Measurements from ENCODE around the gene CFAP46. TPM values are rescaled to one million over a fixed set of nuclear protein-coding genes. Genes with fewer than 3 reads are reported as not detected.

CFAP46 gene
- total RNA-seq, 1 donor from 2014 or later: 5.2 TPM

GRCh38 chr10:132918617-132919373 is 23.6 kb downstream of the CFAP46 start:
- H3K36me3 Mint-ChIP-seq (ENCODE audit: unreplicated experiment): no peaks in the 10 kb centered on the region
- peaks cover 3% of the 10 kb centered on the region for H3K27me3 Mint-ChIP-seq (ENCODE audit: unreplicated experiment)
- H3K4me3 Mint-ChIP-seq (ENCODE audit: unreplicated experiment): no peak overlapping the region
- no peaks in the 10 kb centered on the region for H3K4me1 Mint-ChIP-seq (ENCODE audit: low read depth, unreplicated experiment)
- no peak overlapping the region for H3K27ac Mint-ChIP-seq (ENCODE audit: unreplicated experiment)
- DNase-seq: no peak
- H3K9me3 Mint-ChIP-seq (ENCODE audit: unreplicated experiment): peaks cover 2% of the 10 kb centered on the region
- TF ChIP-seq CTCF (IDR thresholded peaks at IDR 0.05; ENCODE audit: partially characterized antibody, unreplicated experiment): no peak

GRCh38 chr10:132918264-132918616 is 24.1 kb downstream of the CFAP46 start:
- peaks cover 3% of the 10 kb centered on the region for H3K27me3 Mint-ChIP-seq (ENCODE audit: unreplicated experiment)
- no peak overlapping the region for H3K4me3 Mint-ChIP-seq (ENCODE audit: unreplicated experiment)
- no peak overlapping the region for H3K27ac Mint-ChIP-seq (ENCODE audit: unreplicated experiment)
- H3K36me3 Mint-ChIP-seq (ENCODE audit: unreplicated experiment): no peaks in the 10 kb centered on the region
- TF ChIP-seq CTCF (IDR thresholded peaks at IDR 0.05; ENCODE audit: partially characterized antibody, unreplicated experiment): no peak
- H3K4me1 Mint-ChIP-seq (ENCODE audit: low read depth, unreplicated experiment): no peaks in the 10 kb centered on the region
- H3K9me3 Mint-ChIP-seq (ENCODE audit: unreplicated experiment): no peaks in the 10 kb centered on the region
- DNase-seq: no peak

GRCh38 chr10:132916956-132917666 is 25.3 kb downstream of the CFAP46 start:
- DNase-seq: no peak
- no peak for TF ChIP-seq CTCF (IDR thresholded peaks at IDR 0.05; ENCODE audit: partially characterized antibody, unreplicated experiment)
- Mint-ChIP-seq H3K27me3 (ENCODE audit: unreplicated experiment) (peaks cover 3% of the 10 kb centered on the region), H3K9me3 (ENCODE audit: unreplicated experiment) (no peaks in the 10 kb centered on the region), H3K36me3 (ENCODE audit: unreplicated experiment) (no peaks in the 10 kb centered on the region), H3K27ac (ENCODE audit: unreplicated experiment) (no peak overlapping the region), H3K4me3 (ENCODE audit: unreplicated experiment) (no peak overlapping the region), H3K4me1 (ENCODE audit: low read depth, unreplicated experiment) (peaks cover 2% of the 10 kb centered on the region)

- H3K9me3 Mint-ChIP-seq (ENCODE audit: unreplicated experiment): no peaks in the 10 kb centered on the region
- no peak overlapping the region for H3K4me3 Mint-ChIP-seq (ENCODE audit: unreplicated experiment)
- no peak overlapping the region for H3K27ac Mint-ChIP-seq (ENCODE audit: unreplicated experiment)
- H3K36me3 Mint-ChIP-seq (ENCODE audit: unreplicated experiment): no peaks in the 10 kb centered on the region
- no peak for DNase-seq
- H3K4me1 Mint-ChIP-seq (ENCODE audit: low read depth, unreplicated experiment): peaks cover 2% of the 10 kb centered on the region
- peaks cover 2% of the 10 kb centered on the region for H3K27me3 Mint-ChIP-seq (ENCODE audit: unreplicated experiment)
- no peak for TF ChIP-seq CTCF (IDR thresholded peaks at IDR 0.05; ENCODE audit: partially characterized antibody, unreplicated experiment)
Measured at GRCh38 chr10:132916421-132916841, 25.9 kb downstream of the CFAP46 start.

GRCh38 chr10:132915411-132915810 is 27.0 kb downstream of the CFAP46 start:
- H3K36me3 Mint-ChIP-seq (ENCODE audit: unreplicated experiment): no peaks in the 10 kb centered on the region
- no peak for DNase-seq
- no peak overlapping the region for H3K27ac Mint-ChIP-seq (ENCODE audit: unreplicated experiment)
- H3K4me1 Mint-ChIP-seq (ENCODE audit: low read depth, unreplicated experiment): peaks cover 2% of the 10 kb centered on the region
- peaks cover 1% of the 10 kb centered on the region for H3K27me3 Mint-ChIP-seq (ENCODE audit: unreplicated experiment)
- no peak for TF ChIP-seq CTCF (IDR thresholded peaks at IDR 0.05; ENCODE audit: partially characterized antibody, unreplicated experiment)
- no peaks in the 10 kb centered on the region for H3K9me3 Mint-ChIP-seq (ENCODE audit: unreplicated experiment)
- no peak overlapping the region for H3K4me3 Mint-ChIP-seq (ENCODE audit: unreplicated experiment)

Measured in glutamatergic neuron (in vitro differentiated cells).